Measurements from ENCODE around the gene KRTAP12-3. TPM values are rescaled to one million over a fixed set of nuclear protein-coding genes. Genes with fewer than 3 reads are reported as not detected.

KRTAP12-3 gene
- total and polyA plus RNA-seq, 2 donors (not counting 1 experiment from before 2014, with no cell fraction given): not detected

- ATAC-seq (ENCODE audit: low read depth): no peak
Observed at GRCh38 chr21:44700101-44701022, 42.6 kb downstream of the KRTAP12-3 start.

GRCh38 chr21:44701023-44701400 lies 43.3 kb downstream of the KRTAP12-3 start:
- H3K4me2 ChIP-seq (replicated peaks; ENCODE audit: low read depth, low read length, poor library complexity, severe bottlenecking): no peak overlapping the region
- H4K20me1 ChIP-seq (ENCODE audit: control insufficient read depth, insufficient read depth, low read length, poor library complexity, severe bottlenecking): no peaks in the 10 kb centered on the region
- no peaks in the 10 kb centered on the region for H3K4me1 Mint-ChIP-seq
- peaks cover 67% of the 10 kb centered on the region for H3K27me3 Mint-ChIP-seq
- H2AFZ ChIP-seq (ENCODE audit: insufficient read depth, low read depth, low read length, poor library complexity, severe bottlenecking): no peak overlapping the region
- H3K79me2 ChIP-seq (ENCODE audit: control insufficient read depth, insufficient read depth, low read length): no peaks in the 10 kb centered on the region
- H3K9me3 Mint-ChIP-seq (ENCODE audit: insufficient read depth): peaks cover 4% of the 10 kb centered on the region
- no peaks in the 10 kb centered on the region for H3K36me3 ChIP-seq (replicated peaks in 1 of 2; ENCODE audit: control extremely low read depth in 1 of 2, control insufficient read depth in 1 of 2, extremely low read depth in 1 of 2, insufficient read depth in 2 of 2, low read length in 1 of 2)
- TF ChIP-seq EZH2 (IDR thresholded peaks at IDR 0.05; ENCODE audit: borderline replicate concordance, insufficient read depth, low read depth, low read length, poor library complexity, severe bottlenecking) (no peak), CTCF (IDR thresholded peaks at IDR 0.05) (no peak)
- H3K27ac ChIP-seq (ENCODE audit: low read length in 2 of 2): no peak overlapping the region
- intact Hi-C loops (cut with micrococcal nuclease): no loop called here
- WGBS (ENCODE audit: insufficient coverage): 77% methylated on average over 11 of the region's 14 CpGs
- DNase-seq: no peak
- H3K9me3 ChIP-seq (ENCODE audit: control extremely low read depth in 1 of 3, control insufficient read depth in 2 of 3, insufficient read depth in 1 of 3, low read length in 2 of 3): peaks cover 0 to 24% (median 4%) of the 10 kb centered on the region in 3 donors
- peaks cover 0 to 60% (median 20%) of the 10 kb centered on the region in 4 experiments for H3K27me3 ChIP-seq (replicated peaks in 1 of 4; ENCODE audit: control extremely low read depth in 1 of 4, control insufficient read depth in 3 of 4, insufficient read depth in 4 of 4, low read length in 3 of 4)
- H3K27ac Mint-ChIP-seq: no peak overlapping the region
- no peak overlapping the region for H3K4me3 ChIP-seq (ENCODE audit: control extremely low read depth in 1 of 5, extremely low read depth in 1 of 5, insufficient read depth in 1 of 5, low read depth in 2 of 5, low read length in 4 of 5)
- H3K4me3 Mint-ChIP-seq: no peak overlapping the region
- no peaks in the 10 kb centered on the region for H3K4me1 ChIP-seq (ENCODE audit: control insufficient read depth in 2 of 2, insufficient read depth in 2 of 2, low read length in 2 of 2)
- CTCF ChIA-PET: no interaction called here
- no peak for ATAC-seq (ENCODE audit: low read depth)
- H3K9ac ChIP-seq (ENCODE audit: low read length): no peak overlapping the region
- POLR2A ChIA-PET: no interaction called here

More at GRCh38 chr21:44700101-44701022, 42.6 kb downstream of the KRTAP12-3 start:
- Histone ChIP-seq H3K4me3 (ENCODE audit: control extremely low read depth in 1 of 5, extremely low read depth in 1 of 5, insufficient read depth in 1 of 5, low read depth in 2 of 5, low read length in 4 of 5) (no peak overlapping the region), H3K79me2 (ENCODE audit: control insufficient read depth, insufficient read depth, low read length) (no peaks in the 10 kb centered on the region), H3K36me3 (replicated peaks in 1 of 2; ENCODE audit: control extremely low read depth in 1 of 2, control insufficient read depth in 1 of 2, extremely low read depth in 1 of 2, insufficient read depth in 2 of 2, low read length in 1 of 2) (no peaks in the 10 kb centered on the region), H3K4me2 (replicated peaks; ENCODE audit: low read depth, low read length, poor library complexity, severe bottlenecking) (no peak overlapping the region), H4K20me1 (ENCODE audit: control insufficient read depth, insufficient read depth, low read length, poor library complexity, severe bottlenecking) (no peaks in the 10 kb centered on the region), H3K9ac (ENCODE audit: low read length) (no peak overlapping the region), H3K27me3 (replicated peaks in 1 of 4; ENCODE audit: control extremely low read depth in 1 of 4, control insufficient read depth in 3 of 4, insufficient read depth in 4 of 4, low read length in 3 of 4) (peaks cover 0 to 58% (median 19%) of the 10 kb centered on the region in 4 experiments), H3K27ac (ENCODE audit: low read length in 2 of 2) (no peak overlapping the region), H3K9me3 (ENCODE audit: control extremely low read depth in 1 of 3, control insufficient read depth in 2 of 3, insufficient read depth in 1 of 3, low read length in 2 of 3) (peaks cover 0 to 19% (median 3%) of the 10 kb centered on the region in 3 donors), H3K4me1 (ENCODE audit: control insufficient read depth in 2 of 2, insufficient read depth in 2 of 2, low read length in 2 of 2) (no peaks in the 10 kb centered on the region), H2AFZ (ENCODE audit: insufficient read depth, low read depth, low read length, poor library complexity, severe bottlenecking) (no peak overlapping the region)
- ChIA-PET POLR2A (no interaction called here), CTCF (no interaction called here)
- H3K4me3 Mint-ChIP-seq: no peak overlapping the region
- whole genome bisulfite sequencing (ENCODE audit: insufficient coverage): 58% methylated on average over 19 of the region's 21 CpGs
- no peaks in the 10 kb centered on the region for H3K4me1 Mint-ChIP-seq
- peaks cover 65% of the 10 kb centered on the region for H3K27me3 Mint-ChIP-seq
- H3K9me3 Mint-ChIP-seq (ENCODE audit: insufficient read depth): no peaks in the 10 kb centered on the region
- intact Hi-C loops (cut with micrococcal nuclease): no loop called here
- no peak for DNase-seq
- no peak for TF ChIP-seq EZH2 (IDR thresholded peaks at IDR 0.05; ENCODE audit: borderline replicate concordance, insufficient read depth, low read depth, low read length, poor library complexity, severe bottlenecking)
- H3K27ac Mint-ChIP-seq: no peak overlapping the region
